Measurements from ENCODE around the gene FBXO24. TPM values are rescaled to one million over a fixed set of nuclear protein-coding genes. Genes with fewer than 3 reads are reported as not detected.

FBXO24 gene
- total RNA-seq, 4 donors from 2014 or later, result 2.9 to 4.9 TPM; not detected in 2

DNA sequence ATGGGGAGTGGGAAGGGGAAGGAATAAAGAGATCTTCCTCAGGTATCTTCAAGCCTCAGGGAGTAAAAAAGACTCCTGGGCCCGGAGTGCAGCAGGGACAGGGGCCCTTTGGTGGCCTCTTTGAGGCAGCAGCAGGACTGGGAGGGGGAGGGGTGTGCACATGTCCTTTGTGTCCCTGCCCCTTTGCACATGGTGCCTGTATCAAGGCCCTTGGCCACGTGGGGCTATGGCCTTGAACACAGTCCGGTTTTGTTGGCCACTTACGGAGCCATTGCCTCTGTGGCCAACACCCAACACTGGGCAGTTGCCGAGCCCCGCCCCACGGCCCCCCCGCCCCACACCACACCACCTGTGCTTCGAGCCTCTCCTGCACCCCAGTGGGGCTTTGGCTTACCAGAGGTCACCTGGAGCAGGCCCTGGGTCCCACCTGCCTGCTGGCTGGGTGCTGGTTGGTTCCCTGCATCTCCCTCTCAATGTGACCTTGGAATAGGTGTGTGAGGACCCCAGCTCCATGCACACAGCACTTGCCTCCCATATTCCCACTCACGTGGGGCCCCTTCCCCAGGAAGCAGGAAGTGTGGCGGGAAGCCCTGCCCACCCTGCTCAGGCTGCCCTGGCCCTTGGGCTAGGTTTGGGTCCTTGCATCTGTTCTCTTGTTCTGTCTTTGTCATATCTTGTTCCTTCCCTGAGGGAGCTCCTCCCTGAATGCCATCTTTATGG lies 17.8 kb upstream of the FBXO24 start:
- H3K27me3 ChIP-seq, result no peaks in the 10 kb centered on the region
- H3K27ac ChIP-seq, result no peak overlapping the region
- no peak for TF ChIP-seq POLR2A (IDR thresholded peaks at IDR 0.05)
- TF ChIP-seq, protein P1, sequence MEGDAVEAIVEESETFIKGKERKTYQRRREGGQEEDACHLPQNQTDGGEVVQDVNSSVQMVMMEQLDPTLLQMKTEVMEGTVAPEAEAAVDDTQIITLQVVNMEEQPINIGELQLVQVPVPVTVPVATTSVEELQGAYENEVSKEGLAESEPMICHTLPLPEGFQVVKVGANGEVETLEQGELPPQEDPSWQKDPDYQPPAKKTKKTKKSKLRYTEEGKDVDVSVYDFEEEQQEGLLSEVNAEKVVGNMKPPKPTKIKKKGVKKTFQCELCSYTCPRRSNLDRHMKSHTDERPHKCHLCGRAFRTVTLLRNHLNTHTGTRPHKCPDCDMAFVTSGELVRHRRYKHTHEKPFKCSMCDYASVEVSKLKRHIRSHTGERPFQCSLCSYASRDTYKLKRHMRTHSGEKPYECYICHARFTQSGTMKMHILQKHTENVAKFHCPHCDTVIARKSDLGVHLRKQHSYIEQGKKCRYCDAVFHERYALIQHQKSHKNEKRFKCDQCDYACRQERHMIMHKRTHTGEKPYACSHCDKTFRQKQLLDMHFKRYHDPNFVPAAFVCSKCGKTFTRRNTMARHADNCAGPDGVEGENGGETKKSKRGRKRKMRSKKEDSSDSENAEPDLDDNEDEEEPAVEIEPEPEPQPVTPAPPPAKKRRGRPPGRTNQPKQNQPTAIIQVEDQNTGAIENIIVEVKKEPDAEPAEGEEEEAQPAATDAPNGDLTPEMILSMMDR (IDR thresholded peaks at IDR 0.05), result no peak
- no peaks in the 10 kb centered on the region for H3K9me3 ChIP-seq
- intact Hi-C loops (cut with DNase I; ENCODE audit: low total_unique reads), result loop anchor here (10.0 kb wide), 1 partner anchor 116 kb away; no protein-coding TSS in a partner anchor
- peaks cover 0 to 3% of the 10 kb centered on the region in 2 donors for H3K4me1 ChIP-seq
- DNase-seq, result peak in 1 of 2 donors; percentile 26
- H3K4me3 ChIP-seq, result no peak overlapping the region
- H3K36me3 ChIP-seq, result no peaks in the 10 kb centered on the region

DNA sequence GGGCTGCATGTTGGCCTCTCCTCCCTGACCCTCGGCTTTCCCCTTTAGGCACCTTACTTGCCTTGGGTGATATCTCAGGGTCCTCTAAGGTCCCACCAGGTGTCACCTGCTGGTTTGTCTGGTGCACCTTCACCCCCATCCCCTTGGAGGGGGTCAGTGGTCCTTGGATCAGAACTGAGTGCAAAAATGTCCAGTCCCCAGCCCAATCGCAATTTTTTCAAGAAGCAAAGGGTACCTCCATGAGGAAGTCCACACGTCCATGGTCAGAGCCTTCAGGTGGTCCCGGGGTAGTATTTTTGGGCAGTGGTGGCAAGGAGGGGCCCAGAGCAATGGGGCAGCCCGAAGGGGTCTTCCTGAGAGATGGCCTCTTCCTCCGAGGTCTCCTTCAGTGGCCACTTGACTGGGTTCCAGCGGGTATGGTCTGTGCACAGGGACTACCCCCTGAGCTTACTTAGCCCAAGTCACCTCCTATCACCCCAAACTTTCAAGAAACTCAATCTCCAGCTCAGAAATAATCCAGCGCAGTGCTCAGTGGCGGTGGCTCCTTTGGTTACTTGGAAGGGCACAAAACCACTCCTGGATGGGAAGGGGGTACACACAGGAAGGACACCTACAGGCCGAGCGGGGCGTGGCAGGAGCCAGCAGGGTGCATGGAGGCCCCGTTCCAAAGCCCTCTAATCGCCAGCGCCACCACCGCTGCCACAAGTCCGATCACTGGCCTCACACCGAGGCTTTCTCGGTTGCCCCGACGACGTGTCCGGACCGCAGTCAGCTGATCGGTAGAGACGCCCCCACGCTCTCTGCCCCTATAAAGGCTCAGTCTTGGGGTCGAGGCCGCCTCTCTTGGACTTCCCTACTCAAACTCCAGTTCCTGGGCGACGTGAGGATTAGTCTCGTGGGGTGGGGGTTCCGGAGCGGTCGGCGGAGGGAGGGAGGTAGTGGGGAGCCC lies 17.0 kb upstream of the FBXO24 start:
- DNase-seq, result peak; percentile 58 to 70
- Histone ChIP-seq H3K4me1 (peaks cover 0 to 3% of the 10 kb centered on the region in 2 donors), H3K27me3 (no peaks in the 10 kb centered on the region), H3K9me3 (no peaks in the 10 kb centered on the region), H3K27ac (peak overlapping the region; percentile 39 to 71), H3K4me3 (peak overlapping the region in 1 of 2 donors; percentile 30), H3K36me3 (no peaks in the 10 kb centered on the region)
- intact Hi-C loops (cut with DNase I; ENCODE audit: low total_unique reads), result loop anchor here (10.0 kb wide), 1 partner anchor 116 kb away; no protein-coding TSS in a partner anchor
- TF ChIP-seq, protein P1 (IDR thresholded peaks at IDR 0.05), result peak in 3 of 4 experiments; percentile 22 to 47 (median 36)
- no peak for TF ChIP-seq POLR2A (IDR thresholded peaks at IDR 0.05)

DNA sequence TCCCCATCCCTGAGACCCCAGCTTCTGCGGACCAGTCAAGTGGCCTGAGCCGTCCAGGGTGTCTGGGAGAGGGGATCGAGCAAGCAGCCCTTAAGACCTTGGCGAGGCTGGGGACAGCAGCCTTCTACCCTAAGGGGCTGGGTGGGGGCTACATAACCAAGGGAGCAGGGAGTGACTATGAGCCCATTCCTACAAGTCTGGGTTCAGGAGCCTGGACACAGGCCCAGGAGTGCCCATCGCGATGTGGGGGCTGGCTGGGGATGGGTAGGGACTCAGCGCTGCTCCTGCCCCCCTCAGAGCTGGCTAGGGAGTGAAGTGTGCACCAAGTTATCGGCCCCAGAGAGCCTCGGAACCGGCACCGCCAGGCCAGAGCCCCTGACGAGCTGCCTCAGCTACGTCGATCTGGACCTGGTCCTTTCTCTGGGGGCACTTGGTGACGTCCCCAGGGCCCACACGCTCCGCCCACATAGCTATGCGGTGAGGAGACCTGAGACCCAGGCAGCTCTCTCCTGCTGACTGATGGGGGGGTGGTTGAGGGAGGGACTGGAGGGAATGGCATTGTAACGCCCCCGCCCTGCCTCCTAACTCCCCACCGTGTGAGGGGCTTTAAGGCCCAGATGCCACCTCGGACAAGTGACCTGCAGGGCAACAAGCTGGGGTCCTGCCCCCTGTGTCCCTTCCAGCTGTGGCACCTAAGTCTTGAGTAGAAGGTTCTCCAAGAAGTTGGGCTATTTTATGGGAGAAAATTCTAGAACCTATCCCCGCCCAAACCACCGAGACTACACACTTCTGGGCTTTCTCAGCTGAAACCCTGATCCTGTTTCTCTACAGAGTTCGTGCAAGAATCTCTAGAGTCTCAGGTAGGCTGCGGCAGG lies 14.9 kb upstream of the FBXO24 start:
- no peaks in the 10 kb centered on the region for H3K27me3 ChIP-seq
- intact Hi-C loops (cut with DNase I; ENCODE audit: low total_unique reads), result no loop called here
- DNase-seq, result peak in 1 of 2 donors; percentile 43
- no peak overlapping the region for H3K4me3 ChIP-seq
- TF ChIP-seq, protein P1 (IDR thresholded peaks at IDR 0.05), result no peak
- TF ChIP-seq POLR2A (IDR thresholded peaks at IDR 0.05), result no peak
- H3K4me1 ChIP-seq, result peaks cover 0 to 3% of the 10 kb centered on the region in 2 donors
- H3K36me3 ChIP-seq, result no peaks in the 10 kb centered on the region
- H3K27ac ChIP-seq, result no peak overlapping the region
- no peaks in the 10 kb centered on the region for H3K9me3 ChIP-seq

DNA sequence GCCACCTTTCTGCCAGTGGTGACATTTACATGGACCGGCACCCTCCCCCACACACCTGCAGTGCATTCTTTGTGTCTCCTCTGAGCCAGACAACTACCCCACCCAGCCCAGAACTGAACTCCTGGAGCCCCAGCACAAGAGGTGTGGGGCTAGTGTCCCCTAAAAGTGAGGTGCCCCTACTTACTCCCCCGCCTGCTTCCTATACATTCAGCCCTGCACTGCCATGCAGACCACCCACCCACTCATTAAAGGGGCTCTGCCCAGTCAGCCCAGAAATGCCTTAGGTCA lies 14.4 kb upstream of the FBXO24 start:
- peaks cover 0 to 3% of the 10 kb centered on the region in 2 donors for H3K4me1 ChIP-seq

More for the DNA sequence above, 14.4 kb upstream of the FBXO24 start:
- Histone ChIP-seq H3K27me3 (no peaks in the 10 kb centered on the region), H3K9me3 (no peaks in the 10 kb centered on the region), H3K27ac (no peak overlapping the region), H3K36me3 (no peaks in the 10 kb centered on the region), H3K4me3 (no peak overlapping the region)
- DNase-seq, result no peak
- TF ChIP-seq POLR2A (IDR thresholded peaks at IDR 0.05), result no peak
- TF ChIP-seq, protein P1 (IDR thresholded peaks at IDR 0.05), result no peak
- intact Hi-C loops (cut with DNase I; ENCODE audit: low total_unique reads), result no loop called here
